Activated CD4-positive, alpha-beta T cell treated with anti-CD3 and anti-CD28 coated beads, Interleukin-2, amount 10 ng/mL, durations not matched to agents 7 days and 5 days (primary cell): ENCODE measurements around the gene HYI. TPM values are rescaled to one million over a fixed set of nuclear protein-coding genes. Genes with fewer than 3 reads are reported as not detected.

ENCODE experiments used
- CTCF ChIA-PET: fragments of 350-600 bp; sonication (Branson Sonifier 250); formaldehyde crosslinking; loops from one replicate; lab custom pipeline; 2021; ENCODE audit warnings: antibody characterized with exemption; lab: Charles Lee
- POLR2A ChIA-PET: fragments of 350-600 bp; sonication (Branson Sonifier 250); formaldehyde crosslinking; loops from one replicate; lab custom pipeline; 2021; ENCODE audit warnings: antibody characterized with exemption; lab: Charles Lee
- DNase-seq: peaks from one replicate; pipeline ENCODE4 v3.0.0-alpha.2; 2020
- H3K27ac Mint-ChIP-seq: one replicate; pipeline ENCODE4 v1.8.0; 2021; ENCODE audit warnings: mild to moderate bottlenecking, moderate library complexity, mixed read lengths
- H3K27me3 Mint-ChIP-seq: one replicate; pipeline ENCODE4 v1.8.0; 2021; ENCODE audit warnings: mixed read lengths
- H3K36me3 Mint-ChIP-seq: one replicate; pipeline ENCODE4 v1.8.0; 2021; ENCODE audit warnings: low read depth, mixed read lengths
- H3K4me1 Mint-ChIP-seq: one replicate; pipeline ENCODE4 v1.8.0; 2021; ENCODE audit warnings: mixed read lengths
- H3K4me3 Mint-ChIP-seq: one replicate; pipeline ENCODE4 v1.8.0; 2021; ENCODE audit warnings: mild to moderate bottlenecking, moderate library complexity, mixed read lengths
- H3K9me3 Mint-ChIP-seq: one replicate; pipeline ENCODE4 v1.8.0; 2021; ENCODE audit warnings: mixed read lengths
- total RNA-seq, 2 experiments: library from RNA; stranded (reverse); gene quantifications; one replicate each; pipeline ENCODE4 v1.2.3, GENCODE V29; 2021

Gene HYI
- total RNA-seq, 2 experiments from 2014 or later: 20.6 to 25.8 TPM

DNA sequence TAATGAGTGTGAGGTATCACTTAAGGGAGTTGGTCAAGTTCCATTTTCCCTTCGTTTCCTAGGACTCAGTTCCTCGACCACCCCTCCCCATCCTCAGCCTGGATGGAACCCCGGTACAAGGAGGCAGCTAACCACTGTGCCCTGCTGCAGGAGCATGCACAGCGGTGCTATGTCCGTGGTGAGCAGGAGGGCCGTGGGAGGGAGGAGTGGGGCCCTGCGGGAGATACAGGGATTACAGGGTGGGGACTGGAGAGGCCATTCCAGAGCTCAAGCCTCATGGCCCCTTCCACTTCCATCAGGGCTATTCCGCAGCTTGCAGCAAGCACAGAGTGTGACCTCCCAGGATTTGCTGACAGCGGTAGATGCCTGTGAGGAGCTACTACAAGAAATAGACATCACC, 25.8 kb downstream of the HYI start:
- DNase-seq: no peak
- peaks cover 34% of the 10 kb centered on the region for H3K36me3 Mint-ChIP-seq
- no peak overlapping the region for H3K27ac Mint-ChIP-seq
- H3K9me3 Mint-ChIP-seq: no peaks in the 10 kb centered on the region
- no peak overlapping the region for H3K4me3 Mint-ChIP-seq
- POLR2A ChIA-PET: no interaction called here
- H3K27me3 Mint-ChIP-seq: no peaks in the 10 kb centered on the region
- H3K4me1 Mint-ChIP-seq: peaks cover 8% of the 10 kb centered on the region
- CTCF ChIA-PET: interaction anchor here (1.3 kb wide), 1 partner anchor 10 kb away, joined by 3 read pairs; no protein-coding TSS in a partner anchor

DNA sequence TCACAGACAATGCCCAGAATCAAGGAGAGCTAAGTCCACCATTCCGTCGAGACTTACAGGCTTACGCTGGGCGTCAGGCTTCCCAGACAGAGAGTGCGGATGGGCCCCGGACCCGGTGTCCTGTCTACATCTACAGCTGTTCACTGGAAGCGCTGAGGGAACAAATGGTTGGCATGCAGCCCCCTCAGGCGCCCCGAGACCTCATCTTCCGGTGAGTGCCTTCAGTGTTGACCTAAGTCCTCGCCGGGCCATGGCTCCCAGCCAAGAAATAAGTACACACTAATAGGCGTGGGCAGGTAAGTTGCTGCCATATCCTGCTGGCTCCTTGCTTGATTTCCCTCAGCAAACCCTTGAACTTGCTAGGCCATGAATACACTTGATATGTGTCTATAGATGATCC, 26.2 kb downstream of the HYI start:
- no peak for DNase-seq
- Mint-ChIP-seq H3K36me3 (peaks cover 38% of the 10 kb centered on the region), H3K4me3 (no peak overlapping the region), H3K27ac (no peak overlapping the region), H3K9me3 (no peaks in the 10 kb centered on the region), H3K27me3 (no peaks in the 10 kb centered on the region), H3K4me1 (peaks cover 8% of the 10 kb centered on the region)
- POLR2A ChIA-PET: no interaction called here
- CTCF ChIA-PET: interaction anchor here (0.8 to 1.3 kb wide), 3 partner anchors 10 to 200 kb away, joined by 3 read pairs; partner anchors contain the start of gene HYI

DNA sequence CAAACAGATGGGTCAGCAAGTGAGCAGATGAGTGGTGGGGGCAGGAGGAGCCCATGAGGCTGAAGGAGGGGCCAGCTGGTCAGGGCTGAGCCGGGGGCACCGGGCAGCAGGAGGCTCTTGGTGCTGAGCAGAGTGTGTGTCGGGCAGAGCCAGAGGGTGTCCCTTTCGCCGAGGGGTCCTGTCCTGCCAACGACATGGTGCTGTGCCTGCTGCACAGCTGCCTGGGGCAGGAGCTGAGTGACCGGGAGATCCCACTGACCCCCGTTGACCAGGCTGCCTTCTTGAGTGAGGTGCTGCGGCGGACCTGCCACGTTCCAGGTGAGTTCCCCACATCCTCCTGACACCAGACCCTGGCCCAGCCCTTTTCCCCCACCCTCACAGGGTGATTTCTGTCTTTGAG, 27.5 kb downstream of the HYI start:
- H3K27ac Mint-ChIP-seq: no peak overlapping the region
- peaks cover 35% of the 10 kb centered on the region for H3K36me3 Mint-ChIP-seq
- ChIA-PET POLR2A (no interaction called here), CTCF (interaction anchor here (1.5 kb wide), 1 partner anchor 14 kb away, joined by 3 read pairs; no protein-coding TSS in a partner anchor)
- H3K27me3 Mint-ChIP-seq: no peaks in the 10 kb centered on the region
- no peak for DNase-seq
- no peaks in the 10 kb centered on the region for H3K9me3 Mint-ChIP-seq
- H3K4me1 Mint-ChIP-seq: peaks cover 8% of the 10 kb centered on the region
- H3K4me3 Mint-ChIP-seq: no peak overlapping the region

DNA sequence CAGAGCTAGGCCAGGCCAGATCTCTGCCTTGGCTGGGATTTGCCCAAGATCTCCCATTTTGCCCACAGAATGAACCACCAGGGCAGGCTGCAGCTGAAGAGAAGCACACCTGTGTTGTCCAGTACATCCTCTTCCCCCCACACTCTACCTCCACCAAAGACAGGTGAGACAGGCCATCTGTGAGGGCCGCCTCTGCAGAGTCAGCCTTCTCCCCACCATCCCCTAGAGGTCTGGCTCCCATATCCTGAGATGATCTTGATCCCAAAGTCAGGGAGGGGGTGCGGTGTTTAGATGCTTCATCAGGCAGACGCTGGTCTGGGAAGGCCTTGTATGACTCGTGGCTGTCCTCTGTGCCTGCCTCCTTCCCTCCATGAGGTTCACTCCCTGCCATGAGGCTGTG, 28.7 kb downstream of the HYI start:
- Mint-ChIP-seq H3K27ac (no peak overlapping the region), H3K36me3 (peaks cover 40% of the 10 kb centered on the region), H3K4me1 (peaks cover 8% of the 10 kb centered on the region), H3K27me3 (no peaks in the 10 kb centered on the region), H3K4me3 (no peak overlapping the region), H3K9me3 (no peaks in the 10 kb centered on the region)
- POLR2A ChIA-PET: no interaction called here
- no peak for DNase-seq
- CTCF ChIA-PET: interaction anchor here (0.8 kb wide), 1 partner anchor 30 kb away, joined by 3 read pairs; no protein-coding TSS in a partner anchor

DNA sequence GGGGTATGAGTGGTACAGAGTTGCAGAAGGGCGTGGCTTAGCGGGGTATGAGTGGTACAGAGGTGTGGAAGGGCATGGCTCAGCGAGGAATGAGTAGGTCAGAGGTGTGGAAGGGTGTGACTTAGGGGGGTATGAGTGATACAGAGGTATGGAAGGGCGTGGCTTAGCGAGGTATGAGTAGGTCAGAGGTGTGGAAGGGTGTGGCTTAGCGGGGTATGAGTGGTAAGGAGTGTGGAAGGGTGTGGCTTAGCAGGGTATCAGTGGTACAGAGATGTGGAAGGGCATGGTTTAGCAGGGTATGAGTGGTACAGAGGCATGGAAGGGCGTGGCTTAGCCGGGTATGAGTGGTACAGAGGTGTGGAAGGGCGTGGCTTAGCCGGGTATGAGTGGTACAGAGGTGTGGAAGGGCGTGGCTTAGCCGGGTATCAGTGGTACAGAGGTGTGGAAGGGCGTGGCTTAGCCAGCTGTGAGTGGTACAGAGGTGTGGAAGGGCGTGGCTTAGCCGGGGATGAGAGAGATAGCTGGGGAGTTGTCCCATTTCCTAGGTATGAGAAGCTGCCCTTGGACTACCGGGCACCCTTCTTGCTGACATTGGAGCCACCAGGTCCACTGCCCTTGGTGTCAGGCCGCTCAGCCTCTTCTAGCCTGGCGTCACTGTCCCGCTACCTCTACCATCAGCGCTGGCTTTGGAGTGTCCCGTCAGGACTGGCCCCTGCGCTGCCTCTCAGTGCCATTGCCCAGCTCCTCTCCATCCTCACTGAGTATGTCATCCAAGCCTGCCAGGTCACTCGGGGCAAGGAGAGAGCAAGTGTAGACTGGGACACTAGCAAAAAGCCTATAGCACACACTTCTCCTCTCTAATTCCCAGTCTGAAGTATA, 29.8 kb downstream of the HYI start:
- no peak for DNase-seq
- H3K4me3 Mint-ChIP-seq: no peak overlapping the region
- ChIA-PET POLR2A (no interaction called here), CTCF (interaction anchor here (0.7 kb wide), 1 partner anchor 350 kb away, joined by 3 read pairs; no protein-coding TSS in a partner anchor)
- peak overlapping the region; percentile 64 for H3K27ac Mint-ChIP-seq
- peaks cover 8% of the 10 kb centered on the region for H3K4me1 Mint-ChIP-seq
- peaks cover 36% of the 10 kb centered on the region for H3K36me3 Mint-ChIP-seq
- no peaks in the 10 kb centered on the region for H3K27me3 Mint-ChIP-seq
- H3K9me3 Mint-ChIP-seq: no peaks in the 10 kb centered on the region

DNA sequence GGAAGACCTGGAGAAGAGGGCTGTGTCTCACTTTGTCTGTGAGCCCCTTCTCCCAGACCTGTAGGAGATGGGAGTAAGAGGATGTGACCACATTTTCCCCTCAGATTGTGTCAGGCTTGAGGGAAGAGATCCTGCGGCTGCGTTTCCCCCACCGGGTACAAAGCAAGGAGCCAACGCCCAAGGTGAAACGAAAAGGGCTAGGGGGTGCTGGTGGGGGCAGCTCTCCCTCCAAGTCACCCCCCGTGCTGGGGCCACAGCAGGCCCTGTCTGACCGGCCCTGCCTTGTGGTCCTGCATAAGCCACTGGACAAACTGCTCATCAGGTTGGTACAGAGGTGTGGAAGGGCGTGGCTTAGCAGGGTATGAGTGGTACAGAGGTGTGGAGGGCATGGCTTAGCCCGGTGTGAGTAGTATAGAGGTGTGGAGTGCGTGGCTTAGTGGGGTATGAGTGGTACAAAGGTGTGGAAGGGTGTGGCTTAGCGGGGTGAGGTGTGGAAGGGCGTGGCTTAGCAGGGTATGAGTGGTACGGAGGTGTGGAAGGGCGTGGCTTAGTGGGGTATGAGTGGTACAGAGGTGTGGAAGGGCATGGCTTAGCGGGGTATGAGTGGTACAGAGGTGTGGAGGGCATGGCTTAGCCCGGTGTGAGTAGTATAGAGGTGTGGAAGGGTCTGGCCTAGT, 30.6 kb downstream of the HYI start:
- ChIA-PET CTCF (no interaction called here), POLR2A (no interaction called here)
- Mint-ChIP-seq H3K27ac (no peak overlapping the region), H3K4me1 (peaks cover 8% of the 10 kb centered on the region), H3K9me3 (no peaks in the 10 kb centered on the region), H3K27me3 (no peaks in the 10 kb centered on the region), H3K4me3 (no peak overlapping the region), H3K36me3 (peaks cover 36% of the 10 kb centered on the region)
- DNase-seq: no peak

DNA sequence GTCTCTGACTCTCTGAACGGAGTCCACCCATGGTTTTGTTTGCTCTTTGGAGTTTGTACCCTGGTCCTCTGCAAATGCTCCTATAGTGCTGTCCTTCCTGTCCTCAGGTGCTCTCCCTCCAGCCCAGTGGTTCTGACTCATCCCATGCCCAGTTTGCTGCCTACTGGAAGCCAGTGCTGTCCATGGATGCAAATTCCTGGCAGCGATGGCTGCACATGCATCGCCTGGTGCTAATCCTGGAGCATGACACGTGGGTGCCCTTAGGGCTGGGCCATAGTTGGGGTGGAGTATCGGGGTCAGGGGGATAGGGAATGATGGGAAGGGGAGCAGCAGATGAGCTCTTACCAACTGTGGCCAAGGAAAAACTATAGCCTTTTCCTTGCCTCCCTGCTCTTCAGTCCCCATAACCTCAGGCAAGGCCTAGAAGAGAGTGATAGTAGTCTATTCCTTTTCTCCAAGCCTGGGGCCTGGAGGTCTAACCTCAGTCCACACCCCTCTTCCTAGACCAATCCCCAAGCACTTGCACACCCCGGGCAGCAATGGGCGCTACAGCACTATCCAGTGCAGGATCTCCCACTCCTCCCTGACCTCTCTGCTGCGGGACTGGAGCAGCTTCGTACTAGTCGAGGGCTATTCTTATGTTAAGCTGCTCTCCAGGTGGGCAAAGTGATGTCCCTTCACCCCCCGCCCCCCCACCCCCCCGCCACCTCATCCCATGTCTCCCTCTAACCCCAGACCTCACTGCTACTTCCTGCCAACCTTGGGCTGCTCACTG, 31.6 kb downstream of the HYI start:
- POLR2A ChIA-PET: no interaction called here
- CTCF ChIA-PET: no interaction called here
- Mint-ChIP-seq H3K4me1 (peaks cover 8% of the 10 kb centered on the region), H3K9me3 (no peaks in the 10 kb centered on the region), H3K27me3 (no peaks in the 10 kb centered on the region), H3K4me3 (no peak overlapping the region), H3K36me3 (peaks cover 36% of the 10 kb centered on the region), H3K27ac (no peak overlapping the region)
- DNase-seq: no peak

DNA sequence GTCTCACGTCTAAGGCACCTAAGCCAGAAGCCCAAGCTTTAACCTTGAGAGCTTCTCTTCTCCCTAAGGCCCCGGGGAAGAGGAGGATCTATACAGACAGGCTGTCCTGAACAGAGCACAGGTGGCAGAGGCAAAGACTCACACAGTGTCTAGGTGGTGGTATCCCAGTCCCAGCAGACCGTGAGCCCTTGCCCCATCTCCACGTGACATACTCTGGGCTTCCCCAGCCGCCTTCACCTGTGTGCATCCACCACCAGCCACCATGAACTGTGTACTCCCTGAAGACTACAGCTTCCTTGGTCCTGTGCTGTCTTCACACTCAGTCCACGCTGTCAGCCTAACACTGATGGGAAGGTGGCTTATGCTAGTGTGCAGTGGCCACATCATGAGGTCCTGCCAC, 32.3 kb downstream of the HYI start:
- H3K27ac Mint-ChIP-seq: no peak overlapping the region
- no peaks in the 10 kb centered on the region for H3K27me3 Mint-ChIP-seq
- POLR2A ChIA-PET: no interaction called here
- no peak for DNase-seq
- no peaks in the 10 kb centered on the region for H3K9me3 Mint-ChIP-seq
- no peak overlapping the region for H3K4me3 Mint-ChIP-seq
- peaks cover 8% of the 10 kb centered on the region for H3K4me1 Mint-ChIP-seq
- peaks cover 29% of the 10 kb centered on the region for H3K36me3 Mint-ChIP-seq
- CTCF ChIA-PET: no interaction called here

DNA sequence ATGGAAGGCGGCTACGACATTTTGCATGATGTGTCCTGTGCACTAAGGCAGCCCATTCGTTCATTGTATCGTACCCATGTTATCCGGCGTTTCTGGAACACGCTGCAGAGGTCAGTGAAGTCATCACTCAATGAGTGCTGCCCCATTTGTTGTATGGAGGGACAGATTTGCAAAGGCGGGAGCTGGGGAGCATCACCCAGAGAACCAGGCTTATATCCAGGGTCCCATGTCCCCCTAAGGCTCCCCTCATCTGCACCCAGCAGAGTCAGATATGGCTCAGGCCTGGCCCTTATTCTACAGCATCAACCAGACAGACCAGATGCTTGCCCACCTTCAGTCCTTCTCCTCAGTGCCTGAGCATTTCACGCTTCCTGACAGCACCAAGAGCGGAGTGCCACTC, 32.9 kb downstream of the HYI start:
- H3K9me3 Mint-ChIP-seq: no peaks in the 10 kb centered on the region
- H3K4me3 Mint-ChIP-seq: no peak overlapping the region
- ChIA-PET CTCF (interaction anchor here (0.9 kb wide), 1 partner anchor 21 kb away, joined by 6 read pairs; no protein-coding TSS in a partner anchor), POLR2A (no interaction called here)
- H3K27me3 Mint-ChIP-seq: no peaks in the 10 kb centered on the region
- no peak overlapping the region for H3K27ac Mint-ChIP-seq
- peaks cover 8% of the 10 kb centered on the region for H3K4me1 Mint-ChIP-seq
- no peak for DNase-seq
- peaks cover 27% of the 10 kb centered on the region for H3K36me3 Mint-ChIP-seq

DNA sequence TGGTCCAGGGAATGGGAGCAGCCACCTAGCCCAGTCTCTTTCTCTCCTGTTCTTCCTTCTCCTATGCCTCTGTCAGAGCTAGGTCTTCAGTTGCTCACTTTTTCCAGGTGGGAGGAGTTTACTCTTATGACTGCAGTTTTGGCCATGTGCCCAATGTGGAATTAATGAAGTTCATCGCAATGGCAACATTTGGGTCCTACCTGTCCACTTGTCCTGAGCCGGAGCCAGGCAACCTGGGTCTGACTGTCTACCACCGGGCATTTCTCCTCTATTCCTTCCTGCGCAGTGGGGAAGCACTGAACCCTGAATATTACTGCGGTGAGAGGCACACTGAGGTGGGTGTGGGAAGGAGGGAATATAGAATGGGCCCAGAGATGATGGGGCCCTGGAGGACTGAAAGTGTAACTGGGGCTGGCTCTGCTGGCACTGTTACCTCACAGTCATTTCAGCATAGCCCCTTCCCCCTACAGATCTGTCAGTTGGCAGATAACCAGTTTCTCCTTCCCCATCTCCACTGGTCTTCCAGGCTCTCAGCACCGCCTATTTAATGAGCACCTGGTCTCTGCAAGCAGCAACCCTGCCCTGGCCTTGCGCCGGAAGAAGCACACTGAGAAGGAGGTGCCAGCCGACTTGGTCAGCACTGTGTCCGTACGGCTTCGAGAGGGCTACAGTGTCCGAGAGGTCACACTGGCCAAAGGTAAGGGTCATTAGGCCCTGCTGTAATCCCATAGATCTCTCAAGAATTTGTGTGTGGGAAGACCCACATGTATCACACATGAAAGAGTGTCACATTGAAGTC, 33.9 kb downstream of the HYI start:
- no peaks in the 10 kb centered on the region for H3K27me3 Mint-ChIP-seq
- H3K4me3 Mint-ChIP-seq: no peak overlapping the region
- ChIA-PET POLR2A (no interaction called here), CTCF (interaction anchor here (0.9 to 1.7 kb wide), 2 partner anchors 20 kb away, joined by 4 to 6 read pairs; no protein-coding TSS in a partner anchor)
- H3K9me3 Mint-ChIP-seq: no peaks in the 10 kb centered on the region
- peaks cover 29% of the 10 kb centered on the region for H3K36me3 Mint-ChIP-seq
- no peak for DNase-seq
- peaks cover 8% of the 10 kb centered on the region for H3K4me1 Mint-ChIP-seq
- H3K27ac Mint-ChIP-seq: no peak overlapping the region

DNA sequence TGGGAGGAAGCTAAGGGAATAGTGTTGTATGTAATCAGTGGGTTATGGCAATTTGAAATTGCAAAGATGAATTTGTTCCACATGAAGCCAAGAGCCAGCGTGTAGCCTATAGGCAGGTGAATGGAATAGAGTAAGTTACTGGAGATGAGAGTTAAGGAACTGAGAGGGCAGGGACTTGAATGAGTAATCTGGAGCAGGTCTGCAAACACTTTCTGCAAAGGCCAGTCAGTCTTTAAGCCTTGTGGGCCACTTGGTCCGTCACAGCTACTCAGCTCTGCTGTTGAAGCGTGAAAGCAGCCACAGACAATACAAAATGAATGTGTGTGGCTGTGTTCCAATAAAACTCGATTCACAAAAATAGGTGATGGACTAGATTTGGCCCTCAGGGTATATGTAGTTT, 34.9 kb downstream of the HYI start:
- Mint-ChIP-seq H3K27ac (no peak overlapping the region), H3K4me1 (peaks cover 8% of the 10 kb centered on the region), H3K36me3 (peaks cover 29% of the 10 kb centered on the region), H3K27me3 (no peaks in the 10 kb centered on the region), H3K4me3 (no peak overlapping the region), H3K9me3 (no peaks in the 10 kb centered on the region)
- no peak for DNase-seq
- ChIA-PET CTCF (interaction anchor here (1.7 kb wide), 1 partner anchor 19 kb away, joined by 4 read pairs; no protein-coding TSS in a partner anchor), POLR2A (no interaction called here)

DNA sequence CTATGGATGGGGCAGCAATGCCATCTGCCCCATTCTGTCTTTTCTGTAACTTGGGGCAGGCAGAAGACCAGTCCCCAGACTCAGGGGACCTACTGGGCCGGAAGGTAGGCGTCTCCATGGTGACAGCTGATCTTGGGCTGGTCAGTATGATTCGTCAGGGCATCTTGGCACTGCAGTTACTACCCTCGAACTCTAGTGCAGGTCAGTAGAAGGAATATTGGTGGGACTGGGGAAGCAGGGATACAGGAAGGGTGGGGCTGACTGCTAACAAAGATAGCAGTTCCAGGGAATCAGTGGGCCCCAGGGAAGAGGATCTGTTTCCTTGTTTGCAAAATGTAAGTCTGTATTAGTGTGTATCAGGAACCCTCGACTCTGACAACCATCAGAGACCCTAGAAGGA, 37.8 kb downstream of the HYI start:
- Mint-ChIP-seq H3K4me1 (peaks cover 1% of the 10 kb centered on the region), H3K9me3 (no peaks in the 10 kb centered on the region), H3K4me3 (no peak overlapping the region), H3K36me3 (peaks cover 8% of the 10 kb centered on the region), H3K27me3 (no peaks in the 10 kb centered on the region), H3K27ac (no peak overlapping the region)
- ChIA-PET CTCF (no interaction called here), POLR2A (no interaction called here)
- no peak for DNase-seq
